HCT116 (cell line): ENCODE data around the gene OR1J1.

Experiments used
- ELF1 ChIP-seq: IDR thresholded peaks from 2 replicates; pipeline ENCODE4 v1.6.1; 2012; ENCODE audit warnings: low read depth, borderline replicate concordance
- EZH2 ChIP-seq: fragments of 200-600 bp; sonication (generic); IDR thresholded peaks from 2 replicates; pipeline ENCODE4 v1.6.1; 2017; ENCODE audit warnings: antibody characterized with exemption, mixed run types
- EZH2phosphoT487 ChIP-seq: fragments of 200-600 bp; IDR thresholded peaks from 2 replicates; pipeline ENCODE4 v1.6.1; 2018; ENCODE audit warnings: antibody characterized with exemption, borderline replicate concordance
- POLR2AphosphoS5 ChIP-seq: IDR thresholded peaks from 2 replicates; pipeline ENCODE4 v1.6.1; 2011; ENCODE audit warnings: mild to moderate bottlenecking, low read depth, low read length, moderate library complexity
- SRF ChIP-seq: IDR thresholded peaks from 2 replicates; pipeline ENCODE4 v1.6.1; 2012; ENCODE audit warnings: low read depth
- TCF7L2 ChIP-seq: IDR thresholded peaks from 2 replicates; pipeline ENCODE4 v1.7.0; 2011; ENCODE audit warnings: borderline replicate concordance, inconsistent platforms; ENCODE audit not compliant: insufficient read depth, insufficient read length; ENCODE audit errors: extremely low read depth
- TF ChIP-seq, protein P1 (sequence below), 3 experiments: fragments of 200-600 bp in 1 of 3; sonication (generic) in 1 of 3; IDR thresholded peaks in 2 of 3; conservative IDR thresholded peaks in 1 of 3; 2 replicates each; pipeline ENCODE4 v1.5.1; 2012 to 2017; ENCODE audit warnings: low read depth in 2 of 3, low read length in 2 of 3, antibody characterized with exemption in 1 of 3, borderline replicate concordance in 1 of 3, control low read depth in 1 of 3, mild to moderate bottlenecking in 1 of 3, mixed read lengths in 1 of 3, mixed run types in 1 of 3, moderate library complexity in 1 of 3; ENCODE audit not compliant: insufficient read depth in 1 of 3
- TF ChIP-seq, protein P2 (sequence below): IDR thresholded peaks from 2 replicates; pipeline ENCODE4 v1.6.1; 2012; ENCODE audit warnings: low read depth
- TF ChIP-seq, protein P3 (sequence below): IDR thresholded peaks from 2 replicates; pipeline ENCODE4 v1.6.1; 2011; ENCODE audit warnings: mild to moderate bottlenecking, low read length, moderate library complexity; ENCODE audit not compliant: insufficient replicate concordance; ENCODE audit errors: extremely low read depth

DNA sequence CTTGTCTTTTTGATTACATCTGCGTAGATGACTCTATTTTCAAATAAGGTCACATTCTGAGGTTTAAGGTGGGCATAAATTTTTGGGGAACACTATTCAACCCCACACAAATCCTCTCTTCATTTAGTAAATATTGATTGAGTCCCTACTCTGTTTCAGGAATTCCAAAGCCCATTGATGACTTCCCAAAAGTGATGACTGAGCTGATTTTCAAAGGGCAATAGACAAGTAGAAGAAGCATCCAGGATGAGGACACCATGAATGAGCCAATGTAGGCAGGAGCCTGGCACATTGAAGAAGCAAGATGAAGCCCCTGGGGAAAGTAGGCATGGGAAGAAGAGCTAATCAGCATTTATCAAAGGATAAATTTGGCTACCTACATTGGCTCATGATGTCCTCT lies 35.2 kb downstream of the OR1J1 start:
- TF ChIP-seq EZH2, result no peak
- TF ChIP-seq ELF1, result no peak
- no peak for TF ChIP-seq EZH2phosphoT487
- TF ChIP-seq, protein P1, sequence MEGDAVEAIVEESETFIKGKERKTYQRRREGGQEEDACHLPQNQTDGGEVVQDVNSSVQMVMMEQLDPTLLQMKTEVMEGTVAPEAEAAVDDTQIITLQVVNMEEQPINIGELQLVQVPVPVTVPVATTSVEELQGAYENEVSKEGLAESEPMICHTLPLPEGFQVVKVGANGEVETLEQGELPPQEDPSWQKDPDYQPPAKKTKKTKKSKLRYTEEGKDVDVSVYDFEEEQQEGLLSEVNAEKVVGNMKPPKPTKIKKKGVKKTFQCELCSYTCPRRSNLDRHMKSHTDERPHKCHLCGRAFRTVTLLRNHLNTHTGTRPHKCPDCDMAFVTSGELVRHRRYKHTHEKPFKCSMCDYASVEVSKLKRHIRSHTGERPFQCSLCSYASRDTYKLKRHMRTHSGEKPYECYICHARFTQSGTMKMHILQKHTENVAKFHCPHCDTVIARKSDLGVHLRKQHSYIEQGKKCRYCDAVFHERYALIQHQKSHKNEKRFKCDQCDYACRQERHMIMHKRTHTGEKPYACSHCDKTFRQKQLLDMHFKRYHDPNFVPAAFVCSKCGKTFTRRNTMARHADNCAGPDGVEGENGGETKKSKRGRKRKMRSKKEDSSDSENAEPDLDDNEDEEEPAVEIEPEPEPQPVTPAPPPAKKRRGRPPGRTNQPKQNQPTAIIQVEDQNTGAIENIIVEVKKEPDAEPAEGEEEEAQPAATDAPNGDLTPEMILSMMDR (IDR thresholded peaks at IDR 0.05 in 2 of 3, conservative IDR thresholded peaks at IDR 0.05 in 1 of 3; ENCODE audit: borderline replicate concordance in 1 of 3, insufficient read depth in 1 of 3, low read depth in 2 of 3, low read length in 2 of 3), result no peak
- TF ChIP-seq, protein P2, sequence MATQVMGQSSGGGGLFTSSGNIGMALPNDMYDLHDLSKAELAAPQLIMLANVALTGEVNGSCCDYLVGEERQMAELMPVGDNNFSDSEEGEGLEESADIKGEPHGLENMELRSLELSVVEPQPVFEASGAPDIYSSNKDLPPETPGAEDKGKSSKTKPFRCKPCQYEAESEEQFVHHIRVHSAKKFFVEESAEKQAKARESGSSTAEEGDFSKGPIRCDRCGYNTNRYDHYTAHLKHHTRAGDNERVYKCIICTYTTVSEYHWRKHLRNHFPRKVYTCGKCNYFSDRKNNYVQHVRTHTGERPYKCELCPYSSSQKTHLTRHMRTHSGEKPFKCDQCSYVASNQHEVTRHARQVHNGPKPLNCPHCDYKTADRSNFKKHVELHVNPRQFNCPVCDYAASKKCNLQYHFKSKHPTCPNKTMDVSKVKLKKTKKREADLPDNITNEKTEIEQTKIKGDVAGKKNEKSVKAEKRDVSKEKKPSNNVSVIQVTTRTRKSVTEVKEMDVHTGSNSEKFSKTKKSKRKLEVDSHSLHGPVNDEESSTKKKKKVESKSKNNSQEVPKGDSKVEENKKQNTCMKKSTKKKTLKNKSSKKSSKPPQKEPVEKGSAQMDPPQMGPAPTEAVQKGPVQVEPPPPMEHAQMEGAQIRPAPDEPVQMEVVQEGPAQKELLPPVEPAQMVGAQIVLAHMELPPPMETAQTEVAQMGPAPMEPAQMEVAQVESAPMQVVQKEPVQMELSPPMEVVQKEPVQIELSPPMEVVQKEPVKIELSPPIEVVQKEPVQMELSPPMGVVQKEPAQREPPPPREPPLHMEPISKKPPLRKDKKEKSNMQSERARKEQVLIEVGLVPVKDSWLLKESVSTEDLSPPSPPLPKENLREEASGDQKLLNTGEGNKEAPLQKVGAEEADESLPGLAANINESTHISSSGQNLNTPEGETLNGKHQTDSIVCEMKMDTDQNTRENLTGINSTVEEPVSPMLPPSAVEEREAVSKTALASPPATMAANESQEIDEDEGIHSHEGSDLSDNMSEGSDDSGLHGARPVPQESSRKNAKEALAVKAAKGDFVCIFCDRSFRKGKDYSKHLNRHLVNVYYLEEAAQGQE, result no peak
- TF ChIP-seq TCF7L2, result no peak
- no peak for TF ChIP-seq SRF
- TF ChIP-seq POLR2AphosphoS5, result no peak
- TF ChIP-seq, protein P3, sequence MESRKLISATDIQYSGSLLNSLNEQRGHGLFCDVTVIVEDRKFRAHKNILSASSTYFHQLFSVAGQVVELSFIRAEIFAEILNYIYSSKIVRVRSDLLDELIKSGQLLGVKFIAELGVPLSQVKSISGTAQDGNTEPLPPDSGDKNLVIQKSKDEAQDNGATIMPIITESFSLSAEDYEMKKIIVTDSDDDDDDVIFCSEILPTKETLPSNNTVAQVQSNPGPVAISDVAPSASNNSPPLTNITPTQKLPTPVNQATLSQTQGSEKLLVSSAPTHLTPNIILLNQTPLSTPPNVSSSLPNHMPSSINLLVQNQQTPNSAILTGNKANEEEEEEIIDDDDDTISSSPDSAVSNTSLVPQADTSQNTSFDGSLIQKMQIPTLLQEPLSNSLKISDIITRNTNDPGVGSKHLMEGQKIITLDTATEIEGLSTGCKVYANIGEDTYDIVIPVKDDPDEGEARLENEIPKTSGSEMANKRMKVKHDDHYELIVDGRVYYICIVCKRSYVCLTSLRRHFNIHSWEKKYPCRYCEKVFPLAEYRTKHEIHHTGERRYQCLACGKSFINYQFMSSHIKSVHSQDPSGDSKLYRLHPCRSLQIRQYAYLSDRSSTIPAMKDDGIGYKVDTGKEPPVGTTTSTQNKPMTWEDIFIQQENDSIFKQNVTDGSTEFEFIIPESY, result no peak
